ENCODE data around the gene ZNF792.

ZNF792 gene

DNA sequence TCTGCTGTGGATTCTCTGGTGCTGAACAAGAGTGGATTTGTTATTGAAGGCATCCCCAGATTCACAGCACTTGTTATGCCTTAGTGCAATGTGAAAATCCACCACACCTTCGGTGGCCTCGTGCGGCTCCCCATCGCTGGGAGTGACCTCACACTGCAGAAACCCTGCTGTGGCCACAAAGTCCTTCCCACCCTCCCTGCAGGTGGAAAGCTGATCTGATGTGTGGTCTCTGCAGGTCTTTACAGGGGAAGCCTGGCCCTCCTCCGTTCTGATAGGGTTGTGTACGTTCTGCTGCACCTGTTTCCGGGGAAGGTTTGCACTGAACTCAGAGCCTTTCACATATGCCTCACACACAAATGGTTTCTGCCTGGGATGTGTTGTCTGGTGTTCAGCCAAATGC is 5.0 kb downstream of the ZNF792 start:
- TF ChIP-seq, protein P1, sequence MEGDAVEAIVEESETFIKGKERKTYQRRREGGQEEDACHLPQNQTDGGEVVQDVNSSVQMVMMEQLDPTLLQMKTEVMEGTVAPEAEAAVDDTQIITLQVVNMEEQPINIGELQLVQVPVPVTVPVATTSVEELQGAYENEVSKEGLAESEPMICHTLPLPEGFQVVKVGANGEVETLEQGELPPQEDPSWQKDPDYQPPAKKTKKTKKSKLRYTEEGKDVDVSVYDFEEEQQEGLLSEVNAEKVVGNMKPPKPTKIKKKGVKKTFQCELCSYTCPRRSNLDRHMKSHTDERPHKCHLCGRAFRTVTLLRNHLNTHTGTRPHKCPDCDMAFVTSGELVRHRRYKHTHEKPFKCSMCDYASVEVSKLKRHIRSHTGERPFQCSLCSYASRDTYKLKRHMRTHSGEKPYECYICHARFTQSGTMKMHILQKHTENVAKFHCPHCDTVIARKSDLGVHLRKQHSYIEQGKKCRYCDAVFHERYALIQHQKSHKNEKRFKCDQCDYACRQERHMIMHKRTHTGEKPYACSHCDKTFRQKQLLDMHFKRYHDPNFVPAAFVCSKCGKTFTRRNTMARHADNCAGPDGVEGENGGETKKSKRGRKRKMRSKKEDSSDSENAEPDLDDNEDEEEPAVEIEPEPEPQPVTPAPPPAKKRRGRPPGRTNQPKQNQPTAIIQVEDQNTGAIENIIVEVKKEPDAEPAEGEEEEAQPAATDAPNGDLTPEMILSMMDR (IDR thresholded peaks at IDR 0.05), result no peak

DNA sequence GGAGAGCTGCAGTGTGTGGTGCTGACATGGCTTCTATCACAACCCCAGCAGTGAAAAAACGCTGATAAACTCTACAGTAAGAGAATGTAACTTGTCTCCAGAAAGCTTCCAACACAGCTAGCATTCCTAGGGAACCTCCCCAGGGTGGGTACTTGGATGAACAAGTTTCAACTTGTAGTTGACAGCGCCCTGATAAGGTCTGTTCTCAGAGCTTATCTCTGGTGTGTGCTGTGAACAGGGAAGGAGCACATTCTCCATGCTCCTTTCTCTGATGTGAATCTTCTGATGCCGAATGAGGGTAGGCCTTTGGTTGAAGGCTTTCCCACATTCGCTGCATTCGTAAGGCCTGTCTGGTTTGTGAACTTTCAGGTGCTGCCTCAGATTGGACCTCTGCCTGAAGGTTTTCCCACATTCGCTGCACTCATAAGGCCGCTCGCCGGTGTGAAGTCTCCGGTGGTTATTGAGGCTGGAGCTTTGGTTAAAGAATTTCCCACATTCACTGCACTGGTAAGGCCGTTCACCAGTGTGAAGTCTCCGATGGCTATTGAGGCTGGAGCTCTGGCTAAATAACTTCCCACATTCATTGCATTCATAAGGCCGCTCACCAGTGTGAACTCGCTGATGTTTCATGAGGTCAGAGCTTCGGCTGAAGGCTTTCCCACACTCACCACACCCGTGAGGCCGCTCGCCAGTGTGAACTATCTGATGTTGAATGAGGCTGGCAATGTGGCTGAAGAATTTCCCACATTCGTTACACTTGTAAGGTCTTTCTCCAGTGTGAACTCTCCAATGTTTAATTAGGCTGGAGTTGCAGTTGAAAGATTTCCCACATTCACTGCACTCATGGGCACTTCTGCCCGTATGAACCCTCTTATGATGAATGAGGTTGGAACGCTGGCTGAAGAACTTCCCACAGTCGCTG is 5.9 kb downstream of the ZNF792 start:
- TF ChIP-seq, protein P1 (IDR thresholded peaks at IDR 0.05), result no peak

DNA sequence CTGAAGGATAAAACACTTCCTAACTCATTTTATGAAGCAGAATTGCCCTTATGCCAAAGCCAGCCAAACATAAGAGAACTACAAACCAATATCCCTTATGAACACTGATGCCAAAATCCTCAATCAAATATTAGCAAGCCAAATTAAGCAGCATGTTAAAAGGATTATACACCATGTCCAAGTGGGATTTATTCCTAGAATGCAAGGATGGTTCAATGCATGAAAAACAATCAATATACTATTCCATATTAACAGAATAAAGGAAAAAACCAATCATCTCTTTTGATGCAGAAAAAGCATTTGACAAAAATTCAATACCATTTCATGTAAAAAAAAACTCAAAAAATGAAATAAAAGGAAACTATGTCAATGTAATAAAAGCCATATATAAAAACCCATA is 10.9 kb downstream of the ZNF792 start:
- TF ChIP-seq, protein P1 (IDR thresholded peaks at IDR 0.05), result no peak

- TF ChIP-seq, protein P1 (IDR thresholded peaks at IDR 0.05), result no peak
Measured at GRCh38 chr19:34943861-34944573, 20.0 kb downstream of the ZNF792 start.

GRCh38 chr19:34938886-34939285 is 25.1 kb downstream of the ZNF792 start:
- TF ChIP-seq, protein P1 (IDR thresholded peaks at IDR 0.05), result no peak

DNA sequence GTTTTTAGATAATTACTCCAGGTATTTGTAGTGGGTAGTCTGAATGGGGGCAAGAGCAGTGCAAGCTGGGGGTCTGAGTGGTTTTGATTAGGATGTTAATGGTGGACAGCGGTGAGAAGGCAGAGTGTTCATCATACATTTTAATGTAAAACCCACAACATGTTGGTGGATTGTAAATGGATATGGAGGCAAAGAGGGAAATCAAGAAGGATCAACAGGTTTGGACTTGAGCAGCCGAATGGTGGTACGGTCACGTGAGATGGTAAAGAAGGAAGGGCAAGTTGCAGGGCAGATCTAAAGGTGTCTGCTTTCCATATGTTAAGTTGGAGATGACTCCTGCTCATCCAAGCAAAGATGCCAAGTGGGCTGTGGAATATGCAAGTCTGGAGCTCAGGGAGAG is 27.8 kb downstream of the ZNF792 start:
- TF ChIP-seq, protein P1 (IDR thresholded peaks at IDR 0.05), result no peak

GRCh38 chr19:34932494-34932893 is 31.5 kb downstream of the ZNF792 start:
- TF ChIP-seq, protein P1 (IDR thresholded peaks at IDR 0.05), result no peak
